ENCODE data around the gene ARHGEF4.

DNA sequence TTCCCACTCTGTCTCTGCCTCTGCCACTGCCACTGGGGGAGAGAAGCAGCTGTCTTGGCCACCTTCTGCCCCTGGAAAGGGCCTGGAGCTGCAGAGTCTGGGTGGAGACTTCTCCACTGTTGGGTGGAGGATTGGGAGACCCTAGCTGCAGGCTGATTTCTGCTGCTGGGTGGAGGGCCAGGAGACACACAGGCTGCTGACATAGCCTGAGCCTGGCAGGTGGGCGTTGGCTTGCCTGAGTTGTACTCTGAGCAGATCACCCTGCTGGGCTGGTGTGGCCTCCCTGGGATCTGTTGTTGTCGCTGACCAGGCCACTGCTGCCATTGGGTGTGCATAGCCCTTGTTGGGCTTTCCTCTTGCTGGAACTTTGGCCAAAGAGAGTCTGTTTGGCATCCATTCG lies 64.3 kb downstream of the ARHGEF4 start:
- TF ChIP-seq, protein P1, sequence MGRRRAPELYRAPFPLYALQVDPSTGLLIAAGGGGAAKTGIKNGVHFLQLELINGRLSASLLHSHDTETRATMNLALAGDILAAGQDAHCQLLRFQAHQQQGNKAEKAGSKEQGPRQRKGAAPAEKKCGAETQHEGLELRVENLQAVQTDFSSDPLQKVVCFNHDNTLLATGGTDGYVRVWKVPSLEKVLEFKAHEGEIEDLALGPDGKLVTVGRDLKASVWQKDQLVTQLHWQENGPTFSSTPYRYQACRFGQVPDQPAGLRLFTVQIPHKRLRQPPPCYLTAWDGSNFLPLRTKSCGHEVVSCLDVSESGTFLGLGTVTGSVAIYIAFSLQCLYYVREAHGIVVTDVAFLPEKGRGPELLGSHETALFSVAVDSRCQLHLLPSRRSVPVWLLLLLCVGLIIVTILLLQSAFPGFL (CRISPR knock-in tag; IDR thresholded peaks at IDR 0.05; ENCODE audit: borderline replicate concordance) = no peak
- TF ChIP-seq, protein P2, sequence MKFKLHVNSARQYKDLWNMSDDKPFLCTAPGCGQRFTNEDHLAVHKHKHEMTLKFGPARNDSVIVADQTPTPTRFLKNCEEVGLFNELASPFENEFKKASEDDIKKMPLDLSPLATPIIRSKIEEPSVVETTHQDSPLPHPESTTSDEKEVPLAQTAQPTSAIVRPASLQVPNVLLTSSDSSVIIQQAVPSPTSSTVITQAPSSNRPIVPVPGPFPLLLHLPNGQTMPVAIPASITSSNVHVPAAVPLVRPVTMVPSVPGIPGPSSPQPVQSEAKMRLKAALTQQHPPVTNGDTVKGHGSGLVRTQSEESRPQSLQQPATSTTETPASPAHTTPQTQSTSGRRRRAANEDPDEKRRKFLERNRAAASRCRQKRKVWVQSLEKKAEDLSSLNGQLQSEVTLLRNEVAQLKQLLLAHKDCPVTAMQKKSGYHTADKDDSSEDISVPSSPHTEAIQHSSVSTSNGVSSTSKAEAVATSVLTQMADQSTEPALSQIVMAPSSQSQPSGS (CRISPR knock-in tag; IDR thresholded peaks at IDR 0.05; ENCODE audit: borderline replicate concordance, low read depth) = no peak
- TF ChIP-seq JUN (CRISPR knock-in tag; IDR thresholded peaks at IDR 0.05) = no peak
- no peak for TF ChIP-seq ZNF121 (CRISPR knock-in tag; IDR thresholded peaks at IDR 0.05)
- TF ChIP-seq, protein P3, sequence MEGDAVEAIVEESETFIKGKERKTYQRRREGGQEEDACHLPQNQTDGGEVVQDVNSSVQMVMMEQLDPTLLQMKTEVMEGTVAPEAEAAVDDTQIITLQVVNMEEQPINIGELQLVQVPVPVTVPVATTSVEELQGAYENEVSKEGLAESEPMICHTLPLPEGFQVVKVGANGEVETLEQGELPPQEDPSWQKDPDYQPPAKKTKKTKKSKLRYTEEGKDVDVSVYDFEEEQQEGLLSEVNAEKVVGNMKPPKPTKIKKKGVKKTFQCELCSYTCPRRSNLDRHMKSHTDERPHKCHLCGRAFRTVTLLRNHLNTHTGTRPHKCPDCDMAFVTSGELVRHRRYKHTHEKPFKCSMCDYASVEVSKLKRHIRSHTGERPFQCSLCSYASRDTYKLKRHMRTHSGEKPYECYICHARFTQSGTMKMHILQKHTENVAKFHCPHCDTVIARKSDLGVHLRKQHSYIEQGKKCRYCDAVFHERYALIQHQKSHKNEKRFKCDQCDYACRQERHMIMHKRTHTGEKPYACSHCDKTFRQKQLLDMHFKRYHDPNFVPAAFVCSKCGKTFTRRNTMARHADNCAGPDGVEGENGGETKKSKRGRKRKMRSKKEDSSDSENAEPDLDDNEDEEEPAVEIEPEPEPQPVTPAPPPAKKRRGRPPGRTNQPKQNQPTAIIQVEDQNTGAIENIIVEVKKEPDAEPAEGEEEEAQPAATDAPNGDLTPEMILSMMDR (IDR thresholded peaks at IDR 0.05) = no peak
- TF ChIP-seq, protein P4, sequence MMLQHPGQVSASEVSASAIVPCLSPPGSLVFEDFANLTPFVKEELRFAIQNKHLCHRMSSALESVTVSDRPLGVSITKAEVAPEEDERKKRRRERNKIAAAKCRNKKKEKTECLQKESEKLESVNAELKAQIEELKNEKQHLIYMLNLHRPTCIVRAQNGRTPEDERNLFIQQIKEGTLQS (CRISPR knock-in tag; conservative IDR thresholded peaks at IDR 0.05) = no peak
- TF ChIP-seq, protein P5, sequence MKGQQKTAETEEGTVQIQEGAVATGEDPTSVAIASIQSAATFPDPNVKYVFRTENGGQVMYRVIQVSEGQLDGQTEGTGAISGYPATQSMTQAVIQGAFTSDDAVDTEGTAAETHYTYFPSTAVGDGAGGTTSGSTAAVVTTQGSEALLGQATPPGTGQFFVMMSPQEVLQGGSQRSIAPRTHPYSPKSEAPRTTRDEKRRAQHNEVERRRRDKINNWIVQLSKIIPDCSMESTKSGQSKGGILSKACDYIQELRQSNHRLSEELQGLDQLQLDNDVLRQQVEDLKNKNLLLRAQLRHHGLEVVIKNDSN (CRISPR knock-in tag; IDR thresholded peaks at IDR 0.05) = no peak
- no peak for TF ChIP-seq RORB (CRISPR knock-in tag; IDR thresholded peaks at IDR 0.05)
- TF ChIP-seq FOXK1 (CRISPR knock-in tag; IDR thresholded peaks at IDR 0.05) = no peak
- no peak for TF ChIP-seq TEAD1 (CRISPR knock-in tag; IDR thresholded peaks at IDR 0.05)
- TF ChIP-seq, protein P6, sequence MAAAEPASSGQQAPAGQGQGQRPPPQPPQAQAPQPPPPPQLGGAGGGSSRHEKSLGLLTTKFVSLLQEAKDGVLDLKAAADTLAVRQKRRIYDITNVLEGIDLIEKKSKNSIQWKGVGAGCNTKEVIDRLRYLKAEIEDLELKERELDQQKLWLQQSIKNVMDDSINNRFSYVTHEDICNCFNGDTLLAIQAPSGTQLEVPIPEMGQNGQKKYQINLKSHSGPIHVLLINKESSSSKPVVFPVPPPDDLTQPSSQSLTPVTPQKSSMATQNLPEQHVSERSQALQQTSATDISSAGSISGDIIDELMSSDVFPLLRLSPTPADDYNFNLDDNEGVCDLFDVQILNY (CRISPR knock-in tag; IDR thresholded peaks at IDR 0.05) = no peak
- no peak for TF ChIP-seq GRHL2 (CRISPR knock-in tag; IDR thresholded peaks at IDR 0.05; ENCODE audit: insufficient replicate concordance, severe bottlenecking)
